Stomach (tissue), 9 donors: ENCODE results near the gene PDIA4. TPM values are rescaled to one million over a fixed set of nuclear protein-coding genes. Genes with fewer than 3 reads are reported as not detected.

Experiments used
- DNase-seq, 2 donors: peaks; one replicate each; pipeline versions ENCODE4 v3.0.0 to v3.0.0-alpha.2; 2013 to 2019
- H3K27ac ChIP-seq, 5 donors: fragments of 200-600 bp in 4 of 5; sonication (generic) in 4 of 5; one replicate each; pipeline ENCODE4 v1.5.1; 2013 to 2019; ENCODE audit warnings: mild to moderate bottlenecking in 1 of 5, moderate library complexity in 1 of 5
- H3K27me3 ChIP-seq, 3 donors: fragments of 200-600 bp; sonication (generic); one replicate each; pipeline ENCODE4 v1.5.1; 2017 to 2019; ENCODE audit warnings: mixed run types in 1 of 3
- H3K36me3 ChIP-seq, 4 donors: fragments of 200-600 bp; sonication (generic); 1 replicate in 3 of 4; 2 replicates in 1 of 4; pipeline ENCODE4 v1.5.1; 2016 to 2019
- H3K4me1 ChIP-seq, 4 donors: fragments of 200-600 bp; sonication (generic); one replicate each; pipeline ENCODE4 v1.5.1; 2016 to 2019
- H3K4me3 ChIP-seq, 4 donors: fragments of 200-600 bp; sonication (generic) in 3 of 4; one replicate each; pipeline ENCODE4 v1.5.1; 2016 to 2019; ENCODE audit warnings: mild to moderate bottlenecking in 1 of 4
- H3K9me3 ChIP-seq, 4 donors: fragments of 200-600 bp; sonication (generic); one replicate each; pipeline ENCODE4 v1.5.1; 2016 to 2019
- EP300 ChIP-seq: sonication (generic); formaldehyde crosslinking; IDR thresholded peaks from one replicate; pipeline ENCODE4 v1.6.1; 2017; ENCODE audit warnings: antibody characterized with exemption
- POLR2A ChIP-seq, 4 donors: fragments of 450-650 bp; IDR thresholded peaks; one replicate each; pipeline ENCODE4 v1.6.1; 2016; ENCODE audit warnings: antibody characterized with exemption in 4 of 4, control low read depth in 2 of 4, mild to moderate bottlenecking in 1 of 4, moderate library complexity in 1 of 4
- POLR2AphosphoS5 ChIP-seq, 3 donors: sonication (generic); formaldehyde crosslinking; IDR thresholded peaks; one replicate each; pipeline ENCODE4 v1.6.1; 2016; ENCODE audit warnings: antibody characterized with exemption in 3 of 3
- WGBS, 5 donors: extraction: QIAGEN DNeasy Blood & Tissue Kit in 3 of 5; methylation state at CpG; one replicate each; pipeline versions ENCODE4 v1.1.5 to v1.1.7; 2013 to 2018; 5-methylcytosine and 5-hydroxymethylcytosine counted together
- intact Hi-C: fragments of 100-400 bp; cut with DNase I; formaldehyde crosslinking; loops from one replicate; pipeline ENCODE4 v1.15.1; 2023; ENCODE audit warnings: low total_unique reads
- polyA plus RNA-seq, 3 donors: library from polyadenylated mRNA; stranded (reverse); fragments of 200-250 nt; gene quantifications; one replicate each; pipeline ENCODE4 v1.2.3, GENCODE V29; 2013
- total RNA-seq, 5 donors: library from RNA; depleted of rRNA; stranded (reverse); fragments of >200 nt; gene quantifications; one replicate each; pipeline versions ENCODE4 v1.1.0 to v1.2.3, GENCODE V29; 2014 to 2016
- TF ChIP-seq, protein P1 (sequence below), 7 experiments: fragments of 450-650 bp in 4 of 7; fragments of 200-600 bp in 3 of 7; sonication (generic) in 3 of 7; IDR thresholded peaks; one replicate each; pipeline ENCODE4 v1.5.1; 2016 to 2019; ENCODE audit warnings: antibody characterized with exemption in 7 of 7, control low read depth in 2 of 7, mild to moderate bottlenecking in 1 of 7
- donor health status: healthy with polysubstance abuse.
- donor health status: Bipolar disorder and iron deficiency.
- donor health status: healthy.

The PDIA4 gene
- total and polyA plus RNA-seq, 8 donors, result 13.7 to 185 (median 73.3) TPM

DNA sequence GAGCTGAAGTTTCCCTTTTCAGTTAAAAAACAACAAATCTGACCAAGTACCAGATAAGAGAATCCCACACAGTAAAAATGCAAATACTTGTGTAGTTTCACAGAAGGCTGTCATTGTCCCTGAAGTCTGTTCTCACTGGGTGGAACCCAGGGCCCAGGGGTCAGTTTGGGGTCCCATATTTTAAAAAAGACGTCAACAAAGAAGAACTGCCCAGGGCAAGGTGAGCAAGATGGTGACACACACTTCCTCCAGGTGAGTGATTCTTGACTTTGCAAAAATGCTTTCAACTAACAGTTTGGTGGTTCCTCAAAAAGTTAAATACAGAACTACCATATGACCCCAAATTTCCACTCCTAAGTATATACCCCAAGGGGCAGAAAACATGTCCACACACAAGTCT, 36.8 kb downstream of the PDIA4 start:
- intact Hi-C loops, result no loop called here
- WGBS, 5 donors, result 19 to 44% (median 29%) methylated on average over 1 of the region's 1 CpG
- peaks cover 0 to 14% (median 10%) of the 10 kb centered on the region in 4 donors for H3K4me1 ChIP-seq
- H3K4me3 ChIP-seq, result no peak overlapping the region
- H3K27ac ChIP-seq, result no peak overlapping the region
- DNase-seq, result no peak
- no peaks in the 10 kb centered on the region for H3K36me3 ChIP-seq
- H3K27me3 ChIP-seq, result no peaks in the 10 kb centered on the region
- no peak for TF ChIP-seq POLR2AphosphoS5 (IDR thresholded peaks at IDR 0.05)
- no peak for TF ChIP-seq EP300
- TF ChIP-seq, protein P1, sequence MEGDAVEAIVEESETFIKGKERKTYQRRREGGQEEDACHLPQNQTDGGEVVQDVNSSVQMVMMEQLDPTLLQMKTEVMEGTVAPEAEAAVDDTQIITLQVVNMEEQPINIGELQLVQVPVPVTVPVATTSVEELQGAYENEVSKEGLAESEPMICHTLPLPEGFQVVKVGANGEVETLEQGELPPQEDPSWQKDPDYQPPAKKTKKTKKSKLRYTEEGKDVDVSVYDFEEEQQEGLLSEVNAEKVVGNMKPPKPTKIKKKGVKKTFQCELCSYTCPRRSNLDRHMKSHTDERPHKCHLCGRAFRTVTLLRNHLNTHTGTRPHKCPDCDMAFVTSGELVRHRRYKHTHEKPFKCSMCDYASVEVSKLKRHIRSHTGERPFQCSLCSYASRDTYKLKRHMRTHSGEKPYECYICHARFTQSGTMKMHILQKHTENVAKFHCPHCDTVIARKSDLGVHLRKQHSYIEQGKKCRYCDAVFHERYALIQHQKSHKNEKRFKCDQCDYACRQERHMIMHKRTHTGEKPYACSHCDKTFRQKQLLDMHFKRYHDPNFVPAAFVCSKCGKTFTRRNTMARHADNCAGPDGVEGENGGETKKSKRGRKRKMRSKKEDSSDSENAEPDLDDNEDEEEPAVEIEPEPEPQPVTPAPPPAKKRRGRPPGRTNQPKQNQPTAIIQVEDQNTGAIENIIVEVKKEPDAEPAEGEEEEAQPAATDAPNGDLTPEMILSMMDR (IDR thresholded peaks at IDR 0.05), result no peak
- TF ChIP-seq POLR2A (IDR thresholded peaks at IDR 0.05), result no peak
- no peaks in the 10 kb centered on the region for H3K9me3 ChIP-seq

DNA sequence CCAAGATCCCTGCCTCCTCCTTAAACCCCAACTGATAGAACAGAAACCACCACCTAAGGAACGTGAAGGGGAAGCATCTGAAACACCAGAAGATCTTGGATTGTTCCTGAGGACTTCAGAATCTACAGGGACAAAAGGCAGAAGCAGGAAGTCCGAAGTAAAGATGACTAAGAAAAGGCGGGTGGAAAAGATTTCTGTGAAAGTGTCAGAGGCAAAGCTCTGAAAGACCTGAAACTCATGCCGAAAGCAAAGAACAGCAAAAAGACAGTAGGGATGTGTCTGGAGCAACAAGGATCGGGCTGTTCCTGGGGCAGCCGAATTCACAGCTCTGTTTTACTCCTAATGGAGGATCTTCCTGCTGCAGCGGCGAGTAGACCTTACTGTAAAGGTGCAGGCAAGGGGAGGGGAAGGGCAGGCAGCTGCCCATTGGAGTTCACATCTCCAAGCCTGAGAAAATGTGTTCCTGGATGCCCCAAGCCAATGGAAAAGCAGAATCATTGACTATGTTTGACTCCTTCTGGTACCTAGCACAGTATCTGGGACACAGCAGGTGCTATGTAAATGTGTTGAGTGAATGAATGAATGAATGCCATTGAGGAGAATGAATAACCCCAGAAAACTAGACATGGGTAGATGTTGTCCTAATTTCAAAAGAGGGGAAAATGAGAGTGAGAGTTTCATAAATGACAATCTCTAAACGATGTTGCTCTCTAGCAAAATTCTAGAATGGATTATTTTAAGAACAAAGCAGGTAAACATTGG, 40.4 kb downstream of the PDIA4 start:
- Histone ChIP-seq H3K27me3 (no peaks in the 10 kb centered on the region), H3K36me3 (no peaks in the 10 kb centered on the region), H3K9me3 (no peaks in the 10 kb centered on the region), H3K4me1 (peaks cover 5 to 48% (median 32%) of the 10 kb centered on the region in 4 donors), H3K27ac (peak overlapping the region; percentile 82 to 95 (median 89)), H3K4me3 (peak overlapping the region; percentile 60 to 63 (median 62))
- WGBS, 5 donors, result 4 to 6% (median 5%) methylated on average over 9 of the region's 9 CpGs
- TF ChIP-seq, protein P1 (IDR thresholded peaks at IDR 0.05), result no peak
- no peak for TF ChIP-seq POLR2A (IDR thresholded peaks at IDR 0.05)
- intact Hi-C loops, result no loop called here
- DNase-seq, result peak; percentile 32 to 60

DNA sequence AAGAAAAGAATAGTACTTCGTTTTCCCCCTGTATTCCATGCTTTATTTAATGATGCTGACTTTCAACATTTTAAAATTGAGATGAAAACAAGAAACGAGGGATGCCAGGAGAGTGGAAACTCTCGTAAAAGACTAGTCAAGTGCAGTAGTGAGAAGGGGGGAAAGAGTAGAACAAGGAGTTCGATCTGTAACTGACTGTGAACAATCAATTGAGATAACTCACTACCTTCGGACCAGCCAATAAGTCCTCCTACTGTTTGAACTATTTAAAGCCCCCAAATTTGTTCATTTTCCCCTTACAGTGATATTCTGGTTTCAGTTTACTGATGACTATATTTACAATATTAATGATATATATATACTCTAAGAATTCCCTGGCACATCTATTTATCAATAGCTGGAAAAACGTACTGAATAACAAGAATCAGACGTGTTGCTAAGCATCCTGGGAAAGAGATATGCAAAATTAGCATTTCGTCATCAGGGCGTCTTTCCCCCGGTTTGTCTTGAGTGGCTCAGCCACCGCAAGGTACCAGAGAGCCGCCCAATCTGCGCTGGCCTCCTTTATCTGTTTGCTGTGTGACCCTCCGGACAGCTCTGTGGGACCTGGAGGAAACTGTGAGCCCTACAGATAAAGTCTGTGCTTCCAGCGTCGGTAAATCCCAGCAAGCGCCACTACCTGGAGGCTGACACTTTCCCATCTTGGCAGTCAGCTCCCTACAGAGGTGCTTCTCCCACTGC, 41.1 kb downstream of the PDIA4 start:
- WGBS, 5 donors, result 0 to 1% (median 0%) methylated on average over 17 of the region's 17 CpGs
- H3K36me3 ChIP-seq, result no peaks in the 10 kb centered on the region
- peak overlapping the region; percentile 82 to 95 (median 89) for H3K27ac ChIP-seq
- H3K4me3 ChIP-seq, result peak overlapping the region; percentile 60 to 63 (median 62)
- DNase-seq, result peak; percentile 83 to 96
- peaks cover 0 to 3% (median 0%) of the 10 kb centered on the region in 3 donors for H3K27me3 ChIP-seq
- no peak for TF ChIP-seq POLR2AphosphoS5 (IDR thresholded peaks at IDR 0.05)
- TF ChIP-seq, protein P1 (IDR thresholded peaks at IDR 0.05), result peak in 1 of 7 experiments; percentile 12
- no peaks in the 10 kb centered on the region for H3K9me3 ChIP-seq
- peaks cover 11 to 56% (median 38%) of the 10 kb centered on the region in 4 donors for H3K4me1 ChIP-seq
- intact Hi-C loops, result no loop called here

DNA sequence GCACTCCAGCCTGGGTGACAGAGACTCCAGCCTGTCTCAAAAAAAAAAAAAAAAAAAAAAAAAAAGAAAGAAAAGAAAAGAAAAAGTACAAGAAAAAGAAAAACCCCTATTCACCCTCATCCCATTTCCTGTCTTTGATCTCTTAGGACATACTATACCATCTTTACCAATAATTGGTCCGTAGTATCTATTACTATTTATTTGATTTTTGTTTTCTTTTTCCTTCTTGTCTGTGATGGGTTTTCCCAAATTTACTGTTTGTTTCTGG, 41.6 kb downstream of the PDIA4 start:
- Histone ChIP-seq H3K9me3 (no peaks in the 10 kb centered on the region), H3K27me3 (peaks cover 0 to 3% (median 0%) of the 10 kb centered on the region in 3 donors), H3K36me3 (no peaks in the 10 kb centered on the region), H3K4me3 (peak overlapping the region in 2 of 4 donors; percentile 61 to 63), H3K27ac (peak overlapping the region in 4 of 5 donors; percentile 82 to 91 (median 86)), H3K4me1 (peaks cover 11 to 56% (median 38%) of the 10 kb centered on the region in 4 donors)
- intact Hi-C loops, result no loop called here
- TF ChIP-seq, protein P1 (IDR thresholded peaks at IDR 0.05), result no peak
- no peak for TF ChIP-seq POLR2A (IDR thresholded peaks at IDR 0.05)
- no peak for TF ChIP-seq POLR2AphosphoS5 (IDR thresholded peaks at IDR 0.05)
- no peak for TF ChIP-seq EP300
- 26 to 49% (median 46%) methylated on average over 1 of the region's 1 CpG for WGBS, 5 donors
- DNase-seq, result no peak
